Measurements from ENCODE around the gene ZCWPW1.

DNA sequence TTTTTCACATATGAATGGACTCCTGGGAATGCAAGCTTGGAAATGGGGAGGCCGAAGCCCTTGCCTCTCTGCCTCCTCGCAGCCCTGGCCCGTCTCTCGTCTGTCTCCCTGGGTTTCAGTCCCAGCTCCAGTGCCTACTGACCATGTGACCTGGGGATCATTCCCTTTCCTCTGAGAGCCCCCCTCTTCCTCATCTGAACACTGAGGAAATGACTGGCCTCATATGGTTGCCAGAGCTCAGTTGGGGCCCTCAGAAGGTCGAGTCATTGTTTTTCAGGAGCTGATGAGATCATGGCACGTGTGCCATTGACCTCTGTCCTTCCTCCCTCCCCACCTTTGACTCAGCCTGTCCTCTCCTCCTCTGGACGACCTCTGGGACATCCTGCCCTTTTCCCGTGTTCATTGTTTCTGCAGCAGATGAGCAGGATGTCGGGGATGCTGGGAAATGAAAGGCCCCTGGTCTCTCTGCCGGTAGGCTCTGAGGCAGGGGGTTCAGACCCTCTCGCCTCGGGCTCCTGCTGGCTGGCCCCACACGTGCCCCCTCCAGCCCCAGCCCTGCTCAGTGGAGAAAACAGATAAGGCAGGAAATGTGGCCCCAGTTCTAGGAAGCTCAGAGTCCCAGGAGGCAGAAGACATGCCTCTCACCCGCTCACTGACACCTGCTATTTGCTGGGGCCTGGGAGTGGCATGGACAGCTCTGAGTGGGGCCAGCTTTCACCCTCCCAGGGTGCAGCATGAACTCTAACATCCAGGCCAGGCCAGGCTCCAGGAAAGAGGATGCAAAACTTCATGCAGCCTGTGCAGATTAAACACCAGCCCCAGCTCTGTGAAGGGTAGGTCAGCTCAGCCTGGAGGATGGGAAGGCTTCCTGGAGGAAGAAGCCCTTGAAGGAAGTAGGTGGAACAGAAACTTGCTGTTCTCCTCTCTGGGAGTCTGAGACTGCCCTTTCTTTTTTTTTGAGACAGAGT lies 16.1 kb upstream of the ZCWPW1 start:
- TF ChIP-seq ESRRG (CRISPR knock-in tag; IDR thresholded peaks at IDR 0.05): no peak
- TF ChIP-seq TSHZ2 (CRISPR knock-in tag; IDR thresholded peaks at IDR 0.05): no peak
- TF ChIP-seq ZNF8 (CRISPR knock-in tag; IDR thresholded peaks at IDR 0.05): no peak
- TF ChIP-seq, protein P1, sequence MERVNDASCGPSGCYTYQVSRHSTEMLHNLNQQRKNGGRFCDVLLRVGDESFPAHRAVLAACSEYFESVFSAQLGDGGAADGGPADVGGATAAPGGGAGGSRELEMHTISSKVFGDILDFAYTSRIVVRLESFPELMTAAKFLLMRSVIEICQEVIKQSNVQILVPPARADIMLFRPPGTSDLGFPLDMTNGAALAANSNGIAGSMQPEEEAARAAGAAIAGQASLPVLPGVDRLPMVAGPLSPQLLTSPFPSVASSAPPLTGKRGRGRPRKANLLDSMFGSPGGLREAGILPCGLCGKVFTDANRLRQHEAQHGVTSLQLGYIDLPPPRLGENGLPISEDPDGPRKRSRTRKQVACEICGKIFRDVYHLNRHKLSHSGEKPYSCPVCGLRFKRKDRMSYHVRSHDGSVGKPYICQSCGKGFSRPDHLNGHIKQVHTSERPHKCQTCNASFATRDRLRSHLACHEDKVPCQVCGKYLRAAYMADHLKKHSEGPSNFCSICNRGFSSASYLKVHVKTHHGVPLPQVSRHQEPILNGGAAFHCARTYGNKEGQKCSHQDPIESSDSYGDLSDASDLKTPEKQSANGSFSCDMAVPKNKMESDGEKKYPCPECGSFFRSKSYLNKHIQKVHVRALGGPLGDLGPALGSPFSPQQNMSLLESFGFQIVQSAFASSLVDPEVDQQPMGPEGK (CRISPR knock-in tag; IDR thresholded peaks at IDR 0.05; ENCODE audit: borderline replicate concordance): no peak
- TF ChIP-seq CSRNP3 (CRISPR knock-in tag; IDR thresholded peaks at IDR 0.05): no peak
- TF ChIP-seq TCF4 (CRISPR knock-in tag; IDR thresholded peaks at IDR 0.05; ENCODE audit: borderline replicate concordance): no peak
- no peak for TF ChIP-seq ARNTL (CRISPR knock-in tag; IDR thresholded peaks at IDR 0.05; ENCODE audit: borderline replicate concordance, low read depth)
- TF ChIP-seq ZFP3 (CRISPR knock-in tag; IDR thresholded peaks at IDR 0.05): no peak
- no peak for TF ChIP-seq BACH2 (CRISPR knock-in tag; IDR thresholded peaks at IDR 0.05; ENCODE audit: borderline replicate concordance)
- TF ChIP-seq, protein P2, sequence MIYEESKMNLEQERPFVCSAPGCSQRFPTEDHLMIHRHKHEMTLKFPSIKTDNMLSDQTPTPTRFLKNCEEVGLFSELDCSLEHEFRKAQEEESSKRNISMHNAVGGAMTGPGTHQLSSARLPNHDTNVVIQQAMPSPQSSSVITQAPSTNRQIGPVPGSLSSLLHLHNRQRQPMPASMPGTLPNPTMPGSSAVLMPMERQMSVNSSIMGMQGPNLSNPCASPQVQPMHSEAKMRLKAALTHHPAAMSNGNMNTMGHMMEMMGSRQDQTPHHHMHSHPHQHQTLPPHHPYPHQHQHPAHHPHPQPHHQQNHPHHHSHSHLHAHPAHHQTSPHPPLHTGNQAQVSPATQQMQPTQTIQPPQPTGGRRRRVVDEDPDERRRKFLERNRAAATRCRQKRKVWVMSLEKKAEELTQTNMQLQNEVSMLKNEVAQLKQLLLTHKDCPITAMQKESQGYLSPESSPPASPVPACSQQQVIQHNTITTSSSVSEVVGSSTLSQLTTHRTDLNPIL (CRISPR knock-in tag; IDR thresholded peaks at IDR 0.05; ENCODE audit: low read depth): no peak
- no peak for TF ChIP-seq ZFP30 (CRISPR knock-in tag; IDR thresholded peaks at IDR 0.05)
- no peak for TF ChIP-seq SNAI2 (CRISPR knock-in tag; IDR thresholded peaks at IDR 0.05)
